GM19351 (cell line): Measurements from ENCODE around the gene TNIK.
"Not testable (repeated sequence)": the region's sequence is repeated elsewhere in the genome, so short reads cannot be mapped to it uniquely, and the experiment has no call there.

Experiments used
- ATAC-seq: cut with Tn5 transposase; IDR thresholded peaks from one replicate; pipeline ENCODE4 v1.9.1; 2021; ENCODE audit warnings: mild to moderate bottlenecking, moderate library complexity; ENCODE audit not compliant: unreplicated experiment

The TNIK gene

DNA sequence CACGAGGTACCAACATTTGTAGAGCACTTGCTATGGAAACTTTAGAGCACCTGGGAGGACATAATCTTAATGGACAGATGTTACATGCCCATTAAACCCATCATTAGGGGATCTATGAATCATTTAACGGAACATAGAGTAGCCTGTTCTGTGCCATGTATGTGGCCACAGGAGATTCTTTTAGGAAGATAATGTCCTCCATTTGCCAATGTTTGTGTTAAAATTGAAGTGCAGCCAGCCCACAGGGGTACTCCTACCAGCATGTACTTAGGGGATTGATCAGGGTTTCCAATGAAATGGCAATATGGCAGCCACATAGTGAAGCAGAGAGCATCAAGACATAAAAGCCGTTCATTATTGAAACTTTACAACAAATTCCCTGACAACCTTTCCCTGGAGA, 70.7 kb downstream of the TNIK start:
- no peak for ATAC-seq

DNA sequence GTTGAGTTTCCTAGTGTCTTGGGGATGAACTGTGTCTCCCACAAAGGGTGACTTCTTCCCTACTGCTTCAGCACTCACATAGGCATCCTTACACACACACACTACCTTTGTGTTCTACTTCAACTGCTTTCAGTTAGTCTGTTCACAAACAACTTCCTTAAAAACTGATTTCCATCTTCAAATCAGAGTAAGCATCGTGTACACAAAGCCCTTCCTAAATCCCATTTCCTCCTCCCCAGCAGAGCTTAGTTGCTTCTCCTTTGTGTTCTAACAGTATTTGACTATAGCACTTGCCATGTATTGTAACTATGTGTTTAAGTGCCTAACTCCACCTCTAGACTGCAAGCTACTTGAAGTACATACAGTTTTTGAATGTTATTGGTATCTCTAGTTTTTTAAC, 71.7 kb downstream of the TNIK start:
- no peak for ATAC-seq

DNA sequence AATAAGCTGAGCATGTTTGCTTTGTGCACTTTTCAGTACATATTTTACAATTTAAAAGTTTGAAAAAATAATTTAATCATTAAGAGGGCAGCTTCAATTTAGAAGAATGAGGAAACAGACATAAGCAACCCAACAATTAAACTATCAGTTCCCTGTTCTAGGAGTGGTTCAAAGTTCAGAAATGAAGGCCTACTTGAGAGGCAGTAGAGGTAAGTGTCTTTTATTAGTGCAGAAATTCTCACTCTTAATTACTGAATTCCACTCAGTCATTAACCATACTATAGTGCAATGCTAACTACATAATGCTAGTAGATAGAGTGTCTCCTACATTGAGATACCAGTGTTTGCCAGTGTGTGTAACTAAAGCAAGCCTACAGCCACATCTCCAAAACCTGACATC, 73.1 kb downstream of the TNIK start:
- no peak for ATAC-seq

DNA sequence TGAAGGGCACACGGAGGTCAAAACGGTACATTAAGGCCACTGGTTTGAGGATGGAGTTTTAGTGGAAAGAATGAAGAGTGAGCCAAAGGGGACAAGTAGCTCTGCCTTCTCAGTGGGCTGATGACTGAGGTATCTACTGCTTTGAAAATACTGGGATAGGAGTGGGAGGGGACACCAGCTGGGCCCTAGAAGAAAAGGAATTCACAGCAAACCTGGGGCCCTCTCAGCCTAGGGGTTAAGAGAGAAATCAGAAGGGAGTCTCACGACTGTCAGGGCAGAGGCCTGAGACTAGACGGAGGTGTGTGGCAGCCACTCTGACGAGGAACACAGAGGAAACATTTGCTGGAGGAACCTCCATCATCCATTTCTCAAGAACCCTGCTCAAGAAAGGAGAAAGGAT, 75.1 kb downstream of the TNIK start:
- no peak for ATAC-seq

DNA sequence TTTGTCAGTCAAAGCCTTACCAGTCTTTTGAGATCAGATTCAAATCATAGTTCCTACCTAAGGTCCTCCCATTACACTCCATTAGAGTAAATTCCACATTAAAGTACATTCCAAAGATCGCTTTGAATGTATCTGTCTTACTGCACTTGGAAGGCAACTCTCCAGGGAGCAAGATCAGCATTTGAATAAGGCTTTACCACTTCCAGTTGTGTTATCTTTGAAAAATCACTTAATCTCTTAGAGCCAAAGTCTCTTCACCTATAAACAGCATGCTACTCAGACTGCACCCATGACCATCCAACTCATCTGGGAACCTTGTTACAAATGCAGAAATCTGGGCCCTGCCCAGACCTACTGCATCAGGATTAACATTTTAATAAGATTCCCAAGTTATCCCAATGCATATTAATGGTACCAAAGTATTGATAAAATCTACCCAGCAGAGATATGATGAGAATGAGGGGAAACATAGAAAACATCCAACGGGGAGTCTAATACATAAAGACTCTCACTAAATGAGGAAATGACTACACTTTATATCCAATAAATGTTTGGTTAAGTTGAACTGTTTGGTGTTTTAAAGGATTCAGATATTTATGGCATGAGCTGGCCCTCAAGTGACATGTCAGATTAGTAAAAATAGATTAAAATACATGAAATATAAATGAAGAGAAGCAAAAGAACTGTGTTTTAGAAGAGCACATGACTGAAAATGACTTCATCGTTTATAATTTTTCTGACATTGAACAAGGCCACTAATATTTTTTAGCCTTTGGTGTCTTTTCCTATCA, 75.9 kb downstream of the TNIK start:
- ATAC-seq, result no peak

DNA sequence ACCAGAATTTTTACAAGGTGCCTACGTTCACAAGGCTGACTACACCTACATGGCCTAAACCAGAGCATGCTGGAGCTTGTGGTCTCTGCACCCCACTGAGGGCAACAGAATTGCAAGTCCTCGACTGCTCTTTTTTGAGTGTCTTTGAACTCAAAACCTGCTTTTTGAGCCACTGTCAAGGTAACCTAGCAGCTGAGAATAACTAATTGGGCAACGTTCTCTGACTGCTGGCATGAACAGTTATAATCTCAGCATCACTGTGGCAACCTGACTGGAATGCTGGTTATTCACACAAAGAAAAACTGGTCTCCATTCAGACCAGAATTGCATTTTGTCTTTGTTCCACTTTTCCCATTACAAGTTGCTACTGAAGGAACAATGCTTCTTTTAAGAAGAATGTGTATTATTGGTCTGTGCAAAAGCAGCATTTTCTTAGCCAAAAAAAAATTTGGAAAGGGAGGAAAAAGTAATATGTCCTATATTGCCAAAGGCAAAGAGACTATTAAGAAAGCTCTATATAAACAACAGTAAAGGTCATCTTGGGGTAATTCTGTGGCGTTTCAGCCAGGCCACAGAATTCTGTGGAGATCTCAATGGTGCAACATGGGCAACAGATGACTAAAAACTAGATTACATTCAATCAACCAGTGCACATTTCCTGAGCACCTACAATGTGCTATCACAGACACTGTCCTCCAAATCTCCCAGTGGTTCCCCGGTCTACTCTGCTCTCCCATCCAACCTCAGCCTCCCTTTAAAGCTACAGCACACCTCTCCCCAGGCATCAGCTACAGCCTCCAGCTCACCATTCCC, 76.8 kb downstream of the TNIK start:
- peak; percentile 71 for ATAC-seq

DNA sequence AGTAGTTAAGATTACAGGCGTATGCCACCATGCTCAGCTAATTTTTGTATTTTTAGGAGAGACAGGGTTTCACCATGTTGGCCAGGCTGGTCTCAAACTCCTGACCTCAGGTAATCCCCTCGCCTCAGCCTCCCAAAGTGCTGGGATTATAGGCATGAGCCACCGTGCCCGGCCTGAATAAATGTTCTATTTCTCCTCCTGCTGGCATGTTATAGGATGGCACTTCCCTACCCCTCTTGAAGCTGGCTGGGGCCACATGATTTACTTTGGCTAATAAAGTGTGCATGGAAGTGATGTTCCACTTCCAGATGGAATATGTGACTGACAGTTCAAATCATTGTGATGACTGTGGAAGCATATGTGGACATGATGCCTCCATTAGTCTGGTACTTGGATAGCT, 77.9 kb downstream of the TNIK start:
- ATAC-seq, result not testable (repeated sequence)

DNA sequence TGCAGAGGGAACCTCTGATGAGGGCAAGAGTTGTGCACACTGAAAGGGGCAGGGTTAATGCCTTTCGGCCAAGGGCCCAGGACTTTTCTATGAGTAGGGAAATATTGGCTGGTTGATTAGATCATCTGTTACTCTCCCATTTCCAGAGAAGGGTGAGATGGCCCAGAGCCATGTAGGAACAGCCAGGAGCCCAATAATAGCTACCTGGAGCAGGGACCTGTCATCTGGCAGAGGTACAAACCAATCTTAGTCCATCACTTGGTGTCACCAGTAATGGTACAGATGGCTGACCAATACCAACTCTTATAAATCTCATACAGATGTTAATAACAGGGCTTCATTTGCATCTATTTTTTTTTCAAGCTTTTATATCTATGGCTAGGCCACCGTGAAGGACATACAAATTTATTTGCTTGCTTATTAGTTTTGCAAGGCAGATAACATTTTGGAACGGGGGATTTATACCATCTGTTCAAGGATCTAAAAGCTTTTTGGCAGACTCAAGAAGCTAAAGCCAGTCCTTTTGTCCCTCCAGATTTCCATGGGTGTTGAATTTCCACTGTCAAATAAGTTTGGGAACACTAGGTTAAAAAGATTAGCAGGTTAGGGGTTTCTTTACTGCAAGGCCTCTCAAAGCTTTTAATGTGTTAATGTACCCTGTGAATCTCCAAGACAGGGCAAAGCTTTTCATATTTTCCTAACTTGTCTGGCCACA, 79.3 kb downstream of the TNIK start:
- no peak for ATAC-seq

DNA sequence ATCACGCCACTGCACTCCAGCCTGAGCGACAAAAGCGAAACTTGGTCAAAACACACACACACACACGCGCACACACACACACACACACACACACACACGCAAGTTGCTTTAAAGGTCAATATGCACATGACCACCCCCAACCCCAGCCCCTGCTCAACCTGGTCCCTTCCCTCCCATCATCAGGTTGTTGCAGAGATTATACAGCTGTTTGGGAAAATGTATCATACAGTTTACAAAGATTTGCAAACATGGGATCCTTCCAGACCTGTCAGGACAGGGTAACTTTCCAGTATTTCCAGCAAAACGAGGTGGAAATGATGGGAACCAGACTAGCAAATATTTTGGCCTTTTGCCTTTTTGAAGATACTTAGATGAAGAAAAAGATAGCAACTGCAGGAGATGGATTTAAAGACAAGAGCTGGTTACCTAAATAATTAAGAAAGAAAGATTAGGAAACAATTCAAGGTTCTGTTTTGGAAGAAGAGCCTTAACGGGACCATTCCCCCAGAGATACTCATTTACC, 80.2 kb downstream of the TNIK start:
- no peak for ATAC-seq

DNA sequence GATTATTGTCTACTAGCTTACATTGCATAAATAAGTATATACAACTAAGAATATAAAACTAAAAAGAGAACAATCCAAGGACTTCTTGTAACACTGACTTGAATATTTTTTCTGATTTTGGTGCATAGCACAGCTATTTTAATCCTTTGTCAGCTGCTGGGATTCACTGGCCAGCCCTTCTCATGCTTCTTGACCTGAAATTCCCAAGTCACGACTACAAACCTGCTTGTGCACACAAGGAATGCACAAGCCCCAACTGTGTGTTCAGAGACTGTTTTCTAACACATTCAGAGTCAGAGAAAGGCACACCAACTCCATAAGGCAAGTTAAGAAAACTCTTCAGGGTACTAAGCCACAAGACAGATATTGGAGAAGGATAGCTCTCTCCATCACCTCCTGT, 80.9 kb downstream of the TNIK start:
- ATAC-seq, result no peak

DNA sequence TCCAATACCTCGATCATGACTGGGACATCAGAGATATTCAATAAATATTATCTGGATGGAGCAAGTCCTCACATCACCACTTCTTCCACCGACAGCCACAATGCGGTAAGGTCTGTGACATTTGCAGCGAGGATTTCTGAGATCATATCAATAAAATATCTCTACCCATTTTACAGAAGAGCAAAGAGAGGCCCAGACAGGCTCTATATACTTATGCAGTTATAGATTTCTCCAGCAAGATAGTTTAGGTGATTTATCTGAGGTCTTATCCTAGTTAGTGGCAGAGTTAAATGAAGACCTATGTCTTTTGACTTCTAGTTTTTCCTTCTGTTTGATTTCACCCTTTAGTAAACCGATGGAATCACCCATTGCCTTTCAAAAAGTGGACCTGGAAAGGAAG, 81.6 kb downstream of the TNIK start:
- no peak for ATAC-seq

DNA sequence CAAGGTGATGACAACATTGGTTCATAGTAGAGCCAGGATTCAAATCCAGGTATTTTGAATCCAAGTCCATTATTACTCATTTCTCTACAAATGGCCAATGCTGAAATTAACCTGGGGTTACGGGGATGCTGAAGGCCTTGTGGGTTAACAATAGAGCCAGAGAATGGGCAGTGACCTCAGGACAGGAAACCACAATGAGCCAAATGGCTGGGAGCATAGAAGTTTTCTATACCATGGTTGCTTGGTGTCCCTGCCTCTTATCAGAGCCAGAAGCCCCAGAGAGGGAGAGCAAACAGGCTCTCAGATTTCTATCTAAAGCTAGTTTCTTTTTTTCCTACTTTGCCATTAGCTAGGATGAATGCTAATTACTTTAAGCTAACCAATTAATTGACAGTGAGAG, 82.3 kb downstream of the TNIK start:
- ATAC-seq, result no peak

DNA sequence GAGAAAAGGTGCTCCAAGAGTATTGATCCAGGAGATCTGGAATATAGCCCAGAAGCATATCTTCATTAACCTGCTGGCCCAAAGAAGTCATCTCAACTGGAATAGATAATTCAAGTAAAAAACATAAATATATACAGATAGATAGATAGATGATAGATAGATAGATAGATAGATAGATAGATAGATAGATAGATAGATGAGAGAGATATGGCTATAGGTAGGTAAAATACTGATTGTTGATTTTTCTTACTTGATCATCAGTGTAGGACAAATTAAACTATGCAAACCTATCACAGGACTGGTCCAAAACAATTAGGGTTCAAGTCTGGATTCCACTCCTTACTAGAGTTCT, 83.6 kb downstream of the TNIK start:
- ATAC-seq, result no peak

DNA sequence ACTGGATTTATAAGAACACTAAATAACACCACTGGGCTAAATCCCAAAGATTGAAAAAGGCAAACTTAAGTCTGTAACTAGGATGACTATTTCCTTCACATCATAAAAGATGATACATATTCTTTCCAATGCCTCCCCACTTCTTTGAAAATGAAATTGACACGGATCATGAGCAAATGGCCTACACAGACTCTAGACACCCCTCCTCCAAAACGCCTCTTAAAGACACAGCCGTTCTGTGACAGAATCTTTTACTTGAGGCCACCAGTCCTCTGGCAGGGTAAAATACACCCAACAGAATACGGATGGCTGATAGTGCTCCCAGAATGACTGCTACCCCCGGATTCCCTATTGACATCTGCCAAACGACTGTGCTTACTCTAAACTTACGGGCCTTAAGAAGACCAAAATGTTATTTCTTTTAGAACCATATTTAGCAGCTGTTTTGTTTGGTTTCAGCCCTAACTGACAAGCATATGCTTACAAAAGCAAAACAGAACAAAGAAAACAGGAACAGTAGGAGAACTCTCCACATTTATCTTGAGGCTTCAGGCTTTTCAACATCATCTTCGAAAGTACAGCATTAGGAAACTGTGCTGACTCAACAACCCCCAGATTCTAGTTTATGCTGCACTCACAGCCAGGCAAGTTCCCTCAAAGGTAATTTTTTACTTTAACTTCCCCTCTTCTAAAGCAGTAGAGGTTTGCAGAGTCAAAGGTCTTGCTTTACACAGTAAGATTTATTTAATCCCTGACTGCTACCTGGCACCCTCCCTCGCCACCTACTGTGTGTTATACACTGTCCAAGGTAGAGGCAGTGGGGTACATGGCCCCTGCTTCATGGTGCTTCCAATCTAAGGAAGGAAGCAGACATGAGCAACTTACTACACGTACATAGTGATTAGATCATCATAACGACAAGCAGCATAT, 84.3 kb downstream of the TNIK start:
- no peak for ATAC-seq

DNA sequence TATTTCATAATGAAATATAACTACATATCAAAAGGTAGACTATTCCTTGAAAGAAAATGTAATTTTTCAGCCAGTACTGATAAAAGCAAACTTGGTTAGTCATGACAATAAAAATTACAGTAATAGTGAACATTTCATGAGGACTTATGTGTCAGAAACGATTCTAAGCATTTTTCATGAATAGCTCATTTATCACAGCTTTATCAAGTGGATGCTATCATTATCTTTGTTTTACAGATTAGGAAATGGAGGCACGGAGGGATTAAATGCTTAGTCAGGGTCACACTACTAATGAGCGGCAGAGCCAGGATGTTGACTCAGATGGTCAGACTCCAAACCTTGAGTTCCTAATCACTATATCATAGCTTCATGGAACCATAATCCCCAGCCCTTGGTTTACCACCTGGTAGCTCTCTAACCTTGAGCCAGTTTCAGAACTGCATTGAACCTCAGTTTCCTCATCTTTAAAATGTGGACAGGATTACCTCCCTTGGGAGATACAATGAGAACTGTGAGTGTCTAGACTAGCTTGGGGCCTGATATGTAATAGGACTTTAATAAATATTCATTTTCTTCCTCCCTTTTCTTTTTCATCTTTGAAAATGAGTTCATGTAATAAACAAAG, 85.4 kb downstream of the TNIK start:
- ATAC-seq, result no peak

DNA sequence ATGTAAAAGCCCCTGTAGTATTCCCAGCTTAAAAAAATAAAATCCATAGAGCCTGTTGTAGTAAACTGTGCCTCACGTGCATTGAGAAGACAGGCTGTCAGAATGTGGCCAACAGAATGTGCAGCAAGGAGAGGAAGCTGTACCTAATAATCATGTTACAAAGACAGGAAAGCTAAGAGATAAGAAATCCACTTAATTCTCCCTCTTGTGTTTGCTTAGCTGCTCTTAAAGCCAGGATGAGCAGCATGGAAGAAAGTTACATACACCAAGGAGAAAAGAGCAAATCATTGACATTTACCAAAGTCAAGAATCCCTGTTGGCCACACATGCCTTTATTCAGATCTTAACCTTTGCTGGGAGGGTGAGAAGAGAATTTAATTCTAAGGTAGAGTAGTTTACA, 85.9 kb downstream of the TNIK start:
- no peak for ATAC-seq

DNA sequence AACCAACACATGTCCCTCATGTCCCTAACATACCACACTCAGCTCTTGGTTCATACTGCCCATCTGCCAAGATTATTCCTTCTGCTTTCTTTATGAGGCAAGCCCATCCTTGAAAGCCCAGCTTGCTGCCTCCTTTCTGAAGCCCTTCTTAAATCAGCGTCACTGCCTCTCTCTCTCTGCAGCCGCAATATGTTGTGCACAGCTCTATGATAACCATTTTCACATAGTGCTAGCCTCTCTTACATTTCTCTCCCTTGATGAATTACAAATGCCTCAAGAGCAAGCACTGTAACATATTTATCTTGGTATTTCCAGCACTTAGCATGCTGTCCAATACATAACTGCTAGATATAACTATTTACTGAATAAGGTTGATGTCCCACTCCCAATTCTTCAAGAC, 86.5 kb downstream of the TNIK start:
- ATAC-seq, result no peak

DNA sequence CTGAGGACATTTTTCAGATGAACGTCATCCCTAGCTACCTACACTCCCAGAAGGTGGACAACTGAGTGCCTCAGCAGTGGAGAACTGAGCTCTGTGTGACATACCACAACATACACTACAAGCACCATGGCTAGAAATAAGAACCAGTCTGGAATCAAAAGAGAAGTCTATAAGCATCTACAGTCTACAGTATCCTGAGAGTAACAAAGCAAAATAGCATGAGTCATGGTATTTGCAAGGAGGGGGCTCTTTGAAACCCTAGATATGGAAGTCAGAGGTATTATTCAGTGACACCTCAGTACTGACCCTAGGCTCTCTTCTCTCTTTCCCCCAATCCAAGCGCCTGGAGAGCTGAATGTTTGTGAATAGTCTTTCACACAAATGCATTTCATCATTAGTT, 87.5 kb downstream of the TNIK start:
- no peak for ATAC-seq

DNA sequence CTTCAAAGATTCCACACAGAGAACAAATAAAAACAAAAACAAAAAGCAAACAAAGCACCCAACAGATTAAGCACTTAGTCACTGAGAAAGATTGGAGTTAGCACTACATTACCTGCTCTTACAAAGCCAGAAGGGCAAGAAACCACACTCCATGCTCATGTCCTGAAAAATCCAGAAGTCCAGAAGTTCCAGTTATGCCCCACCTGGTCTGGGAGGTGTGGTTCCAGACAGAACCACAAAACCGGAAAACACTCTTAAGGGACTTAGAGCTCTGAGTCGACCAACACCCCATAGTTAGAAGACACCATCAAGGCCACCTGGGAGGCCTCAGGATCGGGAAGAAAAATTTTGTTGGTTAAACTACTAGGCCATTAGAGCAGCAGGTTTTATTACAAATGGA, 88.9 kb downstream of the TNIK start:
- no peak for ATAC-seq

DNA sequence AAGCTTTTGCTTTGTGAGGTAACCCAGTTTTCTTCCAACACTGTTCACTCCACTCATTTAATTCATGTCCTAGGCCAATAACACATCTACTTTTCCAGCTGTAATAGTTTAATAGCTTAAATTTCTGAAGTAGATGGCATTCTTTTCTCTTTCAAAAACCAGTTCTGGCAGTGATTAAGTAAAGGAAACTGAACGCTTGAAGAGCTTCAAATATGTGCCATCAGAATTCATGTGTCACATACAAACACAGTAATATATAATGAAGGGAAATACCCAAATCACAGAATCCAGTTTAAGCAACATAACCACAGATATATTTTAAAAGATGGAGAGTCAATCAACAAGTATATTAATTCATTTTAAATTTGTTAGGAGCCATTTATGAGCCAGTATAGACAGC, 91.0 kb downstream of the TNIK start:
- ATAC-seq, result no peak
